Measurements from ENCODE around the gene TP53INP2.

GRCh38 chr20:34732523-34732922 lies 28.4 kb downstream of the TP53INP2 start:
- TF ChIP-seq, protein P1, sequence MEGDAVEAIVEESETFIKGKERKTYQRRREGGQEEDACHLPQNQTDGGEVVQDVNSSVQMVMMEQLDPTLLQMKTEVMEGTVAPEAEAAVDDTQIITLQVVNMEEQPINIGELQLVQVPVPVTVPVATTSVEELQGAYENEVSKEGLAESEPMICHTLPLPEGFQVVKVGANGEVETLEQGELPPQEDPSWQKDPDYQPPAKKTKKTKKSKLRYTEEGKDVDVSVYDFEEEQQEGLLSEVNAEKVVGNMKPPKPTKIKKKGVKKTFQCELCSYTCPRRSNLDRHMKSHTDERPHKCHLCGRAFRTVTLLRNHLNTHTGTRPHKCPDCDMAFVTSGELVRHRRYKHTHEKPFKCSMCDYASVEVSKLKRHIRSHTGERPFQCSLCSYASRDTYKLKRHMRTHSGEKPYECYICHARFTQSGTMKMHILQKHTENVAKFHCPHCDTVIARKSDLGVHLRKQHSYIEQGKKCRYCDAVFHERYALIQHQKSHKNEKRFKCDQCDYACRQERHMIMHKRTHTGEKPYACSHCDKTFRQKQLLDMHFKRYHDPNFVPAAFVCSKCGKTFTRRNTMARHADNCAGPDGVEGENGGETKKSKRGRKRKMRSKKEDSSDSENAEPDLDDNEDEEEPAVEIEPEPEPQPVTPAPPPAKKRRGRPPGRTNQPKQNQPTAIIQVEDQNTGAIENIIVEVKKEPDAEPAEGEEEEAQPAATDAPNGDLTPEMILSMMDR (IDR thresholded peaks at IDR 0.05; ENCODE audit: low read length): no peak
- no peak for TF ChIP-seq EZH2 (optimal IDR thresholded peaks at IDR 0.05; ENCODE audit: low read depth, low read length)
- TF ChIP-seq EZH2phosphoT487 (IDR thresholded peaks at IDR 0.05; ENCODE audit: low read length): no peak
